Astrocyte (in vitro differentiated cells and primary cell): ENCODE data around the gene SLC12A6.

ENCODE experiments used
- EZH2 ChIP-seq: IDR thresholded peaks from 2 replicates; pipeline ENCODE4 v1.6.1; 2012; ENCODE audit warnings: mild to moderate bottlenecking, low read length, inconsistent platforms; ENCODE audit not compliant: insufficient read depth
- TF ChIP-seq, protein P1 (sequence below): IDR thresholded peaks from 2 replicates; pipeline ENCODE4 v1.5.1; 2011; ENCODE audit warnings: low read depth, mild to moderate bottlenecking, inconsistent platforms, low read length, moderate library complexity; ENCODE audit not compliant: insufficient read depth

DNA sequence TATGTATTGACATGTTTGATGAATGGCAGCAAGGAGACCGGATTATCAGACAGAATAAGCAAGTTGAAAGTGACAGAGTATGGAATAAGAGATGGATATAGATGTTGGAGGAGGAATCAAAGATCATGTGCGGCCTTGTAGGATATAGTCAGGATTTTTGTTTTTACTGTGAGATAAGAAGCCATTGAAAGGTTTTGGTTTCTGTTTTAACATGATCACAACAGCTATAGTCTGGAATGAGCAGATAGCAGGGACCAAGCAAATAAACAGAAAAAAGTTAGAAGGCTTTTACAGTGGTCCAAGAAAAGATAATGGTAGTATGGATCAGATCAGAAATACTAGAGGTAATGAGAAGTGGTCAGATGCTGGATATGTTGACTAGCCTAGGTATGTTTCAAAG, 52.6 kb downstream of the SLC12A6 start:
- TF ChIP-seq, protein P1, sequence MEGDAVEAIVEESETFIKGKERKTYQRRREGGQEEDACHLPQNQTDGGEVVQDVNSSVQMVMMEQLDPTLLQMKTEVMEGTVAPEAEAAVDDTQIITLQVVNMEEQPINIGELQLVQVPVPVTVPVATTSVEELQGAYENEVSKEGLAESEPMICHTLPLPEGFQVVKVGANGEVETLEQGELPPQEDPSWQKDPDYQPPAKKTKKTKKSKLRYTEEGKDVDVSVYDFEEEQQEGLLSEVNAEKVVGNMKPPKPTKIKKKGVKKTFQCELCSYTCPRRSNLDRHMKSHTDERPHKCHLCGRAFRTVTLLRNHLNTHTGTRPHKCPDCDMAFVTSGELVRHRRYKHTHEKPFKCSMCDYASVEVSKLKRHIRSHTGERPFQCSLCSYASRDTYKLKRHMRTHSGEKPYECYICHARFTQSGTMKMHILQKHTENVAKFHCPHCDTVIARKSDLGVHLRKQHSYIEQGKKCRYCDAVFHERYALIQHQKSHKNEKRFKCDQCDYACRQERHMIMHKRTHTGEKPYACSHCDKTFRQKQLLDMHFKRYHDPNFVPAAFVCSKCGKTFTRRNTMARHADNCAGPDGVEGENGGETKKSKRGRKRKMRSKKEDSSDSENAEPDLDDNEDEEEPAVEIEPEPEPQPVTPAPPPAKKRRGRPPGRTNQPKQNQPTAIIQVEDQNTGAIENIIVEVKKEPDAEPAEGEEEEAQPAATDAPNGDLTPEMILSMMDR = no peak
- no peak for TF ChIP-seq EZH2
